Middle frontal gyrus (tissue), 1 donor: ENCODE measurements around the gene DPP8.
"Not testable (repeated sequence)": the region's sequence is repeated elsewhere in the genome, so short reads cannot be mapped to it uniquely, and the experiment has no call there.

Experiments
- DNase-seq: peaks from one replicate; pipeline ENCODE4 v3.0.0-alpha.2; 2015; ENCODE audit warnings: low spot score; ENCODE audit errors: extremely low spot score

Gene DPP8

DNA sequence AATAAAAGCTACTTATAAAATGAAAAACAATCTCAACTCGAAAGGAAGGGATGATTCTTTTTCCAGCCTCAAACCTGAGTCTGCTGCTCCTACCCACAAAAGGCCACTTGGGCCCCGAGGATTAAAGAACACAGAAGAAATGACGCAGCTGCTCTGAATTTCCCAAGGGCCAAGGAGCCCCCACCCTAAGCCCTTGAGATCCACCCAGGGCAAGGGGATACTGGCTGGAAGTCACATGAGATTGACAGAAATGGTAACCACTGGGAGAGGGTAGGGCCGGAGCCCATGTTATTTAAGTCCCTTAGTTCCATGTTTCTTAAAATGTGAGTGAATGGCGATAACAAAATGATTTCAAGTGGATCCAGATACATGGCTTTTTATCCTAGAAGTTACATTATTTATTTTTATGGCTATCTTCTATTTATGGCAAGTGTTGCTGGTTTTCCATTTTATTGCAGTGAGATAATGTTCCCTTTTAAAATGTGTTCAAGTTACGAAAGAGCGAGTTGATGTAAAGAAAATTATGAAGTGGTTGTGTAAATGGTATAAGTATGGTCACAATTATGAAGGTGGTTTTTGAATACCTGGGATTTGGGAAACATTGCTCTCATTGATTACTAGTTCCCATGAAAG lies 111.6 kb downstream of the DPP8 start:
- DNase-seq: no peak

DNA sequence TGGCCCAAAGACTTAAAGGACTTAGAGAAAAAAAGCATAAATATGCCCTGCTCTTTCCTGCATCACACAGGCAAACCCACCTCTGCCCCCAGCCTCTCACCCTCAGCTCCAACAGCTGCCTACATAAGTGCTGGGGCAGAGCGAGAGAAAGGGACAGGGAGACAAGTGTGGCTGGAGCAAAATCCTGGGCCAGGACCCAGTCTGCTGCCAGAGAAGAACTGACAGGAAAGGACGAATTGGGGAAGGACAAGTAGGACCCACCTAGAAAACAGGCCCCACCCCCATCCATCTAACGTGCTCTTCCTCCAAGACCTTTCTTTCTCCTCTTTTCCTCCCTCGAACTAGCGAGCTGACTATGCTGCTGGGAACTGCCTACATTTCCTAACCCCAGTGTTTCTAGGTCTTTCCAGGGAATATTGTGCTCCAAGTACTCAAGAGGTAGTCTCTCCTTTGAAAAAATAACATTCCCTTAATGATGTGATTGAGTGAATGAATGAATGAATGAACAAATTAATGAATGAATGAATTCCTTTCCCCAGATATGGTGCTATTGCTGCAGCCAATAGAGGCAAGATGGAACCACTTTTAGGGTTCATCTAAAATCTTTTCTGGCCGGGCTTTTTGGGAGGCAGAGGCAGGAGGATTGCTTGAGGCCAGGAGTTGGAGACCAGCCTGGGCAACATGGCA lies 113.2 kb downstream of the DPP8 start:
- DNase-seq: no peak

DNA sequence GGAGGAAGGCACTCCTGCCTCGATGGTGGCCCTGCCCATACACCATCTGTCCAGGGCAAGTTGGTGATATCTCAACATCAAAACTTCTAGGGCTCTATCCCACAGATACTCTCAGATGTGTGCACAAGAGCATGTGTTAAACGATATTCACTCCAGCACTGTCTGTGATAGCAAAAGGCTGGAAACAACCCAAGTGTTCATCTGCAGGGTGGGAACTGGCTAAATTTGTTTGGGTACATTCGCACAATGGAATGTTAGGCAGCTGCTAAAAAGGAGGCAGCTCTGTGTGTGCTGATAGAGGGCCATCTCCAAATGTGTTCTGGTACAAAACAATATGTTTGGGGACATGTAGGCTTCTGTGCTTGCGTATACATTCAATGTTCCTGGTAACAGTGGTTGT lies 114.5 kb downstream of the DPP8 start:
- DNase-seq: no peak

DNA sequence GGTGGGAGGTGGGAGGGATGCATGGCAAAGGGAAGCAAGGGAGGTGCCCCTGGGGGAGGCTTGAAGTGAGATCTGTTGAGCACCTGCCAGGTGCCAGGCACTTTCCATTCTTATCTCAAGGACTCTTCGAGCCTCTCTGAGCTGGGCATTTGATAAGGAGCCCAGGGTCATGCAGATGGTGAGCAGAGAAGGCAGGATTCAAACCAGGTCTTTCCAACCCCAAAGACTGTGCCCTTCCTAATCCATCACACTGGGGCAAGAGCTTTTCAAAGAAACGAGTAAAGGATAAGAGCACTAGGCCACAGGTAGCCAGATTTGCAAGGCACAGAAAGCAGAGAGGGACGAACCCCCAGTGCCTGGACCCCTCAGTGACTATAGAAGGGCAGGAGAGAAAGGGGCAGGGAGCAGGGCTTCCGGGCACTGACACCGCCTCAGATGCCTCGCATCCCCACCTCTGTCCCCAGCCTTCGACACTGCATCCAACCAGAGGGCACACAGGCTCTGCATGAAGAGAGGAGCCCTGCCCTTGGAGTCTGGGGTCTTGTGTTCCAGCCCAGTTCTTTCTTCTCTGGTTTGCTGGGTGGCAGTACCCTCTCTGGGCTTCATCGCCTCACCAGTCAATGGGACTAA lies 115.8 kb downstream of the DPP8 start:
- no peak for DNase-seq

DNA sequence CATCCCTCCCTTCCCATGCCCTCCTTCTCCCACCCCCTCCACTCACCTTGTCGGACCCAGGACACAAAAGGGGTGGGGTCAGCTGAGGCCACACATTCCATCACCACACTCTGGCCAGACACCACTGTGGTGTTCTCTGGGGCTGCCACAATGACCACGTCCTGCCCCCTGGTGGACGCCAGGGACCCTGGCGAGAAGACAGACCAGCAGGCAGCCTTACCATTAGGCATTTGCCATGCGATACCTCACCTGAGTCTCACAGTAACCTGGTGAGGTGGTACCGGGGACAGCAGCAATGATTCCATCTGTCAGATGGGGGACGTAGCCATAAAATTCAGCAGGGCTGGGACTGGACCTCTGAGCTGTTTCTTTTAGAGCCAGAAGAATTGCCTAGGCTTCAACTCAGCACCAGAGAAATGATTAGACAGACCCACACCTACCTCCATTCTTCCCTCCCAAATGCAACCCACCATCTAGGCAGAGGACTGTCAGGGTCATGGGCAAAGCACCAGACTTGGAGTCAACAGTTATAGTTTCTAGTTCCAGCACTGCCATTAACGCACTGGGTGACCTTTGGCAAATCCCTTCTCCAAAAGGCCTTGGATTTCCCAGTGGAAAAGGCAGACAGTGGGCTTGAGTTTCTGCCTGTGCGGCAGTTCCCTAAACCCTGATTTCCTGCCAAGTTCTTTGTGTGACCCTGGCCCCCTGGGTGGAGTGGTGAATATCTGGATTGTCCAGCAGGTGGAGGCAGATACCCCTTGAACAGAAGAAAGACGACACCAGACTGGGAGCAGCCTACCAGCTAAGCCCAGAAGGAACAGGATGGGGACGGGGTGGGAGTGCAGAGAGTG lies 116.5 kb downstream of the DPP8 start:
- DNase-seq: no peak

DNA sequence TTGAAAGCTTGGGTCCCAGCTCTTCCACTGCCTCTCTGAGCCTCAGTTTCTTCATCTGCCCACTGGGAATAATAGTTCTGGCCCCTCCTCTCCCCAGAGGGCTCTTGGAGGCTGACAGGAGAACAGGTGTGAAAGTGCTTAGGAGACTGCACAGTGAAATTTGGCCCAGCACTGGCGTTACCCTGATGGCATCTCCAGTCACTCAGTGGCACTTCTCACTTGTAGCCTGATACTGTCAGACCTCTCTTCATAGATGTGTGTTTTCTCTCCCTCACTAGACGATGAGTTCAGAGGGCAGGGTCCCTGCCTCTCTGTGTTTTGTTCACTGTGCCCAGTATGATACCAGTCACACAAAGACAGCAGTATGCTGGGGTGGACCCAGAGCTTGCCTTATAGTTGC lies 117.5 kb downstream of the DPP8 start:
- no peak for DNase-seq

DNA sequence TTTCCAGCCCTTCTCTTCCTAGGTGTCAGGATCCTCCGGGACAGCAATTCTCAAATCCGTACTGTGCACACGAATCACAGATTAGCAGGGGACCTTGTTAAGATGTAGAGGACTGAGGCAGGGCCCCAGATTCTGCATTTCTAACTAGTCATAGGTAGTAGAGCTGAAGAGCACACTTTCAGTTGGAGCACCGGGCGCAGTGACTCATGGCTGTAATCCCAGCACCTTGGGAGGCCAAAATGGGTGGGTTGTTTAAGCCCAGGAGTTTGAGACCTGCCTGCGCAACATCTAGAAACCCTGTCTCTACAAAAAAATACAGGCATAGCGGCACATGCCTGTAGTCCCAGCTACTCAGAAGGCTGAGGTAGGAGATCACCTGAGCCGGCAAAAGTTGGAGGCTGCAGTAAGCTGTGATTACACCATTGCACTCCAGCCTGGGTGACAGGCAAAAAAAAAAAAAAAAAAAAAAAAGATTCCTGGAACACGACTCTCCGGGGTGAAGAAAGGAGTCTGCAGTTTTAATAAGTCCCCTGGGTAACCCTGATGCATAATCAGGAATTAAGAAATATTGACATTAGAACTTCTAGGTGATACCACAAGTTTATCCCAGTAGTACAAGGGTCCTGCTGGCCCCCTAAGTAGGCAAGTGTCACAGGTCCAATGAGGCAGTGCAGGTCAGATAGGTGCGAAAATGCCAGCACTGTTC lies 118.3 kb downstream of the DPP8 start:
- DNase-seq: no peak

DNA sequence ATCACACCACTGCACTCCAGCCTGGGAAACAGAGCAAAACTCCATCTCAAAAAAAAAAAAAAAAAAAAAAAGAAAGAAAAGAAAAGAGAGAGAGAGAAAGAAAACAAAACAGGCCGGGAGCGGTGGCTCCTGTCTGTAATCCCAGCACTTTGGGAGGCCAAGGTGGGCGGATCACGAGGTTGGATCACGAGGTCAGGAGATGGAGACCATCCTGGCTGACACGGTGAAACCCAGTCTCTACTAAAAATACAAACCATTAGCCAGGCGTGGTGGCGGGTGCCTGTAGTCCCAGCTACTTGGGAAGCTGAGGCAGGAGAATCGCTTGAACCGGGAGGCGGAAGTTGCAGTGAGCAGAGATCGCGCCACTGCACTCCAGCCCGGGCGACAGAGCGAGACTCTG lies 119.0 kb downstream of the DPP8 start:
- not testable (repeated sequence) for DNase-seq

DNA sequence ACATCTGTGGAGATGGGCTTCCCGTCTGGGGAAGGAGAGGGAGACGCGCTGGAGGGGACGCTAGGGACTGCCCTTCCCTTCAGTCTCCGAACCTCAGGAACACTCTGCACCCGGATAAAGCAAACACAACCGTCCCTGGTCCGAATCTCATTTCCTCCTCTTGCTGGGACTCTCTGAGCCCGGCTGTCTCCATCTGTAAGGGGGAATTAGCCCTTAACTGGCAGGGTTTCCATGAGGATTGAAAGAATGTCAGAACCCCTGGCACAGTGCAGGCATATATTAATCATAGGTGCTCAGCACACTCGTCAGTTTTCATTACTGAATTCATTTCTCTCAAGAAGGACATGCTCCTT lies 120.5 kb downstream of the DPP8 start:
- DNase-seq: no peak

DNA sequence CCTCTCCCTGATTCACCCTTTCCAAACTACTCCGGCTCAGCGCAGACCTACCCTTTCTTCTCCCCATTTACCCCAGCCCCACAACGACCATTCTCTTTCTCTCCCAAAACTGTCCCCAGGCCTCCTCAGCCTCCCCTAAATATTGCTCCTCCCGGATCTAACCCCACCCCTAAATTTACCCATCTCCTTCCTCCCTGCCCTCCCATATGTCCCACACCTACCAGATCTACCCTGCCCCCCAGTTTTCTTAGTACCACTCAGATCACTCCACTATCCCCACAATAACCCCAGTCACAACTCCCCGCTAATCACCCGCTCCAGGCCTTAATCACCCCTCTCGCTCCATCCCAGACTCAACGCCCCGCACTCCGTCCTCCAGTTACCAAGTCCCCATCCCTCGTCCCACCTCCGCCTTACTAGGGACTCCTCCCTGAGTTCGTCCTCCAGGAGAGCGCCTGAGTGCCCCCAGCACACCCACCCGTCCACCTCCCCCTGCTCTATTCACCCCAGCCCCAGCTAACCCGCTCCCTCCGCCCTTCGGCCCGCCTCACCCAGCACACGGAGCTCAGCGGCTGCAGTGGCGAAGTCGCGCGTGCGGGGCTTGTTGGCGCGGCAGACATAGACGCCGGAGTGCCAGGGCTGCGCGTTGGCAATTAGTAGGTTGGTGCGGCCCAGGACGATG lies 121.1 kb downstream of the DPP8 start:
- DNase-seq: no peak

DNA sequence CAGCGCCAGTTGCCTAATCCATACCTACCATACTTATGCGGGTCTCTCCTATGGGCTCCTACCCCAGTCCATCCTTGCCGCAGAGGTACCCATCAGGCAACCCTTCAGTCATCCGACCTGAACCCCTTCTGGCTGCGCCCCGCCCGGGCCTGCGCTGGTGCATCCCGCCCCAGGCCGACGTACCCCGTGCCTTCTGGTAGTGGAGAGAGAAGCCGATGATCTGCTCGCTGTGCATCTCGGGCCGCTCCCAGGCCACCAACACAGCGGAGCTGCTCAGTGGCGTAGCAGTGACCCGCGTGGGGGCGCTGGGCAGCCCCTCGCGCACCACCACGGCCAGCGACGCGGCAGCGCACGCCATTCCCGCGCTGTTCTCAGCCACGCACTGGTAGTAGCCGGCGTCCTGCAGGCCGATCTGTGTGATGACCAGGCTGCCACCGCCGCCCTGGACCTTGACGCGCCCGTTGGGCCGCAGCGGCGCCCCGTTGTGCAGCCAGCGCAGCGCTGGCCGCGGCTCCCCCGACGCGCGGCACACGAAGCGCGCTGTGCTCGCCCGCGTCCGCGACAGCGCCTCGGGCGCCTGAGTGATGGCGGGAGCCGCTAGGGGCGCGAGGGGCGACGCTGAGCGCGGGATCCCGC lies 121.8 kb downstream of the DPP8 start:
- no peak for DNase-seq

DNA sequence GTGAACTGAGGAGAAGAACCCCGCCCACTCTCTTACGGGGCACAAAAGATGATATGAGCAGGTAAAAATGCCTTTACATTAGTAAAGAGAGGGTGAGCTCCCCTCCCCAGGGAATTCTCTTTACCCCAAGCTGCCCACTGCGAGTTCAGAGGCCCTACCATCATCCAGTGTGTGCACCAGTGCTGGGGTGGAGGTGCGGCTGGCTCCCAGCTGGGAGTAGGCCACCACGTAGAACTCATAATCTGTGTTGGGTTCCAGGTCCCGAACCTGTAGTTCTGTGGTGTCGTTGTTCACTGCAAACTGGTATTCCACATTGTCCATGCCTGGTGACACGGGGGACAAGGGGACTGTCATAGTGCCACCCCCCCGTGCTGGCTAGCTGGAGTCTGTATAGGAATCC lies 122.6 kb downstream of the DPP8 start:
- no peak for DNase-seq

DNA sequence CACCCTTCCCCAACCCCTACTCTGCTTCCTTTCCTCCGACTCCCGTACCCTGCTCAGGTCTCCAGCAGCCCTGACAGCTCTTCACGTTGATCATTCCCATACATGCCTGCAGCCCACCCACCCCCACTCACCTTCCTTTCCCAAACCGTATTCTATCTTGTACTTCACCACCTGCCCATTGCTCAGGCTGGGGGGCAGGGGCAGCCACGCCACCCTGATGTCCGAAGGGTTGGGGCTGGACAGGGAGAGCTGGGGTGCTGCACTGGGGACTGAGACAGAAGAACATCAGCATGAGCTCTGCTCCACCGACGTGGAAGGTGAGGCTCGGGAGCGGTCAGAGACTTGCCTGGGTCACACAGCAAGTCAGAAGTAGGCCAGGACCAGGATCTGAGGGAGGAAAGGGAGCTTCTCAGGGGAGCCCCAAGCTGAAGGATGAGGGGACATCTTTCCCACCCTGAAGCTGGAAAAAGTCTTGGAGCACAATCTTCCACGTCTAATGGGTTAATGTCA lies 123.2 kb downstream of the DPP8 start:
- no peak for DNase-seq

DNA sequence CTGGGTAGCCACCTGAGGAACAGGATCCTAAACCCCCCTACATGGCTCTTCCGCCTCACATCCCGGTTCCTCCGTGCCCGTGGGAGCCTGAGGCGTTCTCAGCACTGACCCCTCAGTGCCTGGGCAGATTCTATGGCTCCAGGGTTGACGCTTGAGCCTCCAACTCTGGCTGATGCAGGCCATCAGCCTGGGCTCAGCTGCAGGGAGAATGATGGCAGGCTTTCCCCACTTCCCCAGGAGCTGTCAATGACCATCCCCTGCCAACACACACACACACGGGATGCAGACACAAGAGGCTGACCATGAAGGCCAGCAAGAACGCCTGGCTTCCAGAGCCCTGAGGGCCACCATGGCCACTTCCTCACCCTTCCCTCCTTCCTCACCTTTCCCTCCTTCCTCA lies 123.9 kb downstream of the DPP8 start:
- no peak for DNase-seq

DNA sequence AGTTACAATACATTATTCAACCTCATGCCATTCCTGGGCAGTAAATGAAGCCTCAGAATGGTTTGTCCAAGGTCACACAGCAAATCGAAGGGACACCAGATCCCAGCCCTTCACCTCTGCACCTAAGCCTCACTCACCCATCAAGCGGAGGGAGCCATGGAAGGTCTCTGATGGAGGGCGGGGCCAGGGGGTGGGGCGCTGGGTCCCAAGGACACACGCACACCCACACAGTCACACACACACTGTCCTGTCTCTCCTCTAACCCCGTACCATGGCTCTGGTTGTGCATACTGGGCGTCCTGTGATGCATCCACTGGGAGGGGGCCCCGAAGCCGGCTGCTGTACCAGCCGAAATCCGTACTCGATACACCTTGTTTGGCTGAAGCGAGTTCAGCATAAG lies 124.4 kb downstream of the DPP8 start:
- DNase-seq: no peak
